HCEC 1CT (cell line): ENCODE measurements around the gene OOSP4A.

ENCODE experiments used
- DNase-seq: peaks from one replicate; pipeline ENCODE4 v3.0.0-alpha.2; 2017

The OOSP4A gene

GRCh38 chr11:59963733-59964132 is at the start of gene OOSP4A:
Gene OOSP4A, plus strand, starts transcription at chr11:59964033. Its CDS starts 0 bp downstream, at chr11:59964033.
- DNase-seq, result no peak

GRCh38 chr11:59918480-59918879 is 45.4 kb upstream of the OOSP4A start:
- peak; percentile 37 for DNase-seq

GRCh38 chr11:59918987-59919589 is 44.7 kb upstream of the OOSP4A start:
- DNase-seq, result peak; percentile 62

GRCh38 chr11:59923813-59924212 is 40.0 kb upstream of the OOSP4A start:
- no peak for DNase-seq

- no peak for DNase-seq
Observed at GRCh38 chr11:59931688-59932087, 32.1 kb upstream of the OOSP4A start.

- no peak for DNase-seq
Observed at GRCh38 chr11:59938132-59938531, 25.7 kb upstream of the OOSP4A start, which contains the start of gene OOSP1. Gene OOSP1, plus strand, starts transcription at chr11:59938432. Its CDS starts 23 bp downstream, at chr11:59938455.

GRCh38 chr11:59938718-59939117 is 25.1 kb upstream of the OOSP4A start:
- DNase-seq, result no peak

GRCh38 chr11:59939482-59939881 is 24.4 kb upstream of the OOSP4A start:
- no peak for DNase-seq

- no peak for DNase-seq
Observed at GRCh38 chr11:59941091-59941490, 22.7 kb upstream of the OOSP4A start.

GRCh38 chr11:59943997-59944714 is 19.7 kb upstream of the OOSP4A start:
- no peak for DNase-seq

GRCh38 chr11:59944720-59945119 is 19.1 kb upstream of the OOSP4A start:
- no peak for DNase-seq

- DNase-seq, result no peak
Observed at GRCh38 chr11:59953463-59954218, 10.2 kb upstream of the OOSP4A start.

GRCh38 chr11:59954219-59954847 is 9.5 kb upstream of the OOSP4A start:
- no peak for DNase-seq

- DNase-seq, result no peak
Observed at GRCh38 chr11:59957094-59957493, 6.7 kb upstream of the OOSP4A start.

- DNase-seq, result no peak
Observed at GRCh38 chr11:59960502-59961381, 3.1 kb upstream of the OOSP4A start.

GRCh38 chr11:59962107-59962482 is 1.7 kb upstream of the OOSP4A start:
- DNase-seq, result no peak

- no peak for DNase-seq
Observed at GRCh38 chr11:59965424-59965823, 1.6 kb downstream of the OOSP4A start.

GRCh38 chr11:59966201-59966600 is 2.4 kb downstream of the OOSP4A start:
- no peak for DNase-seq

- no peak for DNase-seq
Observed at GRCh38 chr11:59967677-59968394, 4.0 kb downstream of the OOSP4A start.

GRCh38 chr11:59968395-59968783 is 4.6 kb downstream of the OOSP4A start:
- DNase-seq, result no peak

GRCh38 chr11:59973097-59973496 is 9.3 kb downstream of the OOSP4A start:
- DNase-seq, result no peak
